Sigmoid colon (tissue), 4 donors: ENCODE measurements around the gene GSE1.

Experiments used
- CTCF ChIP-seq, 4 experiments: fragments of 450-650 bp in 3 of 4; fragments of 200-600 bp in 1 of 4; IDR thresholded peaks; one replicate each; pipeline ENCODE4 v1.5.1; 2016 to 2019; ENCODE audit warnings: antibody characterized with exemption in 4 of 4, mild to moderate bottlenecking in 3 of 4, moderate library complexity in 2 of 4
- EP300 ChIP-seq, 4 donors: sonication (generic); formaldehyde crosslinking; IDR thresholded peaks; one replicate each; pipeline ENCODE4 v1.6.1; 2017; ENCODE audit warnings: antibody characterized with exemption in 4 of 4
- POLR2A ChIP-seq, 2 donors: fragments of 450-650 bp; IDR thresholded peaks; one replicate each; pipeline ENCODE4 v1.6.1; 2016; ENCODE audit warnings: antibody characterized with exemption in 2 of 2, mild to moderate bottlenecking in 2 of 2, moderate library complexity in 2 of 2
- POLR2AphosphoS5 ChIP-seq, 4 donors: sonication (generic); formaldehyde crosslinking; IDR thresholded peaks; one replicate each; pipeline ENCODE4 v1.6.1; 2017; ENCODE audit warnings: antibody characterized with exemption in 4 of 4

GRCh38 chr16:85619101-85619891 lies 6.2 kb downstream of the GSE1 start:
- no peak for TF ChIP-seq CTCF (IDR thresholded peaks at IDR 0.05)
- no peak for TF ChIP-seq POLR2A (IDR thresholded peaks at IDR 0.05)
- TF ChIP-seq EP300 (IDR thresholded peaks at IDR 0.05): no peak
- no peak for TF ChIP-seq POLR2AphosphoS5 (IDR thresholded peaks at IDR 0.05)
